OCI-LY7 (cell line): ENCODE data around the gene NAPA.

Experiments
- EZH2phosphoT487 ChIP-seq: fragments of 200-600 bp; sonication (generic); IDR thresholded peaks from 2 replicates; pipeline ENCODE4 v1.6.1; 2018; ENCODE audit warnings: low read depth, borderline replicate concordance, mild to moderate bottlenecking, mixed run types, antibody characterized with exemption, low read length, moderate library complexity, mixed read lengths
- TF ChIP-seq, protein P1 (sequence below): fragments of 200-600 bp; sonication (generic); conservative IDR thresholded peaks from 2 replicates; pipeline ENCODE4 v1.5.1; 2014; ENCODE audit warnings: mild to moderate bottlenecking, antibody characterized with exemption, low read length, moderate library complexity, mixed read lengths

DNA sequence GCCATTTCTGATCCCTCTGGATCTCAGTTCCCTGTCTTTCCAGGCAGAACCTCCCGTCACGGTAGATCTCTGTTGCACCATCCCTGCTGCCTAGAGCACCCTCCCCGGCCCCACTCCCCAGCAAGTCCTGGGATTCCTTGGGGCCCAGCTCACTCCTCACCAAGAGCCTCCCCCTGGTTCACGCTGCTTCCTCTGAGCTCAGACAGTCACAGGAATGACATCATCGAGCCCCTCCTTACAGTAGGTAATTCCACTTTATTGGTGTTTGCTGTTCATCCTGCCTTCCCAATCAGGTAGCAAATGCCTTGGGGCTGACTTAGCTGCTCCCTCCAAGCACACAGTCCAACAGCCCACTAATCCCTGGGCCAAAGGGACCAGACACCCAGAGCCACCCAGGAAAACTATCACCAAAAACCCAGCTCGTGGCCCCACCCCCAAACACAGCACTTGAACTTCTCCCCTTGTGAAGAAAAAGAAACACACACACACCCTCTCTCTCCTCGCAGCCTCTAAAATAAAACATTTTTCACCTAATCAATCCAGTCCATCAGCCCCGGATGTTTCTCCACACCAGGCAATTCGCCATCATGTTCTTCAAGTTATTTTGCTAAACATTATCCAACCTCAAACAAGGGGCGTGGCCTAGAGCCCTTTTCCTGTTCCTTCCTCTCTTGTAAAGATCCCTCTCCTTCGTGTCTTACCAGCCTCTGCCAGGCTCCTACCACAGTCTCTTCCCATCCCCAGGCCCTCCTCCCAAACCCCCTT is 2.5 kb downstream of the NAPA start:
- TF ChIP-seq, protein P1, sequence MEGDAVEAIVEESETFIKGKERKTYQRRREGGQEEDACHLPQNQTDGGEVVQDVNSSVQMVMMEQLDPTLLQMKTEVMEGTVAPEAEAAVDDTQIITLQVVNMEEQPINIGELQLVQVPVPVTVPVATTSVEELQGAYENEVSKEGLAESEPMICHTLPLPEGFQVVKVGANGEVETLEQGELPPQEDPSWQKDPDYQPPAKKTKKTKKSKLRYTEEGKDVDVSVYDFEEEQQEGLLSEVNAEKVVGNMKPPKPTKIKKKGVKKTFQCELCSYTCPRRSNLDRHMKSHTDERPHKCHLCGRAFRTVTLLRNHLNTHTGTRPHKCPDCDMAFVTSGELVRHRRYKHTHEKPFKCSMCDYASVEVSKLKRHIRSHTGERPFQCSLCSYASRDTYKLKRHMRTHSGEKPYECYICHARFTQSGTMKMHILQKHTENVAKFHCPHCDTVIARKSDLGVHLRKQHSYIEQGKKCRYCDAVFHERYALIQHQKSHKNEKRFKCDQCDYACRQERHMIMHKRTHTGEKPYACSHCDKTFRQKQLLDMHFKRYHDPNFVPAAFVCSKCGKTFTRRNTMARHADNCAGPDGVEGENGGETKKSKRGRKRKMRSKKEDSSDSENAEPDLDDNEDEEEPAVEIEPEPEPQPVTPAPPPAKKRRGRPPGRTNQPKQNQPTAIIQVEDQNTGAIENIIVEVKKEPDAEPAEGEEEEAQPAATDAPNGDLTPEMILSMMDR = no peak
- no peak for TF ChIP-seq EZH2phosphoT487
